Urinary bladder (tissue), 4 donors: ENCODE data around the gene GNAO1. TPM values are rescaled to one million over a fixed set of nuclear protein-coding genes. Genes with fewer than 3 reads are reported as not detected.

Experiments
- DNase-seq: peaks from one replicate; pipeline ENCODE4 v3.0.0-alpha.2; 2015; ENCODE audit errors: extremely low spot score
- H3K27ac ChIP-seq: one replicate; pipeline ENCODE4 v1.5.1; 2013; ENCODE audit warnings: low read depth, mild to moderate bottlenecking, moderate library complexity
- H3K36me3 ChIP-seq: one replicate; pipeline ENCODE4 v1.6.1; 2013; ENCODE audit warnings: mild to moderate bottlenecking, moderate library complexity; ENCODE audit not compliant: insufficient read depth
- H3K4me1 ChIP-seq: one replicate; pipeline ENCODE4 v1.6.1; 2013; ENCODE audit warnings: mild to moderate bottlenecking, moderate library complexity; ENCODE audit not compliant: insufficient read depth
- H3K4me3 ChIP-seq: one replicate; pipeline ENCODE4 v1.5.1; 2013; ENCODE audit warnings: low read depth, low read length
- WGBS: extraction: QIAGEN DNeasy Blood & Tissue Kit; methylation state at CpG from one replicate; pipeline ENCODE4 v1.1.7; 2013; 5-methylcytosine and 5-hydroxymethylcytosine counted together
- polyA plus RNA-seq: library from polyadenylated mRNA; stranded (reverse); fragments of 200-250 nt; gene quantifications from one replicate; pipeline ENCODE4 v1.2.3, GENCODE V29; 2013
- total RNA-seq: library from RNA; depleted of rRNA; stranded (reverse); fragments of >200 nt; gene quantifications from one replicate; pipeline ENCODE4 v1.2.3, GENCODE V29; 2014
- donor health status: healthy with polysubstance abuse.
- donor health status: healthy.

The GNAO1 gene
- total and polyA plus RNA-seq, 2 donors = 4.7 to 31.1 TPM

DNA sequence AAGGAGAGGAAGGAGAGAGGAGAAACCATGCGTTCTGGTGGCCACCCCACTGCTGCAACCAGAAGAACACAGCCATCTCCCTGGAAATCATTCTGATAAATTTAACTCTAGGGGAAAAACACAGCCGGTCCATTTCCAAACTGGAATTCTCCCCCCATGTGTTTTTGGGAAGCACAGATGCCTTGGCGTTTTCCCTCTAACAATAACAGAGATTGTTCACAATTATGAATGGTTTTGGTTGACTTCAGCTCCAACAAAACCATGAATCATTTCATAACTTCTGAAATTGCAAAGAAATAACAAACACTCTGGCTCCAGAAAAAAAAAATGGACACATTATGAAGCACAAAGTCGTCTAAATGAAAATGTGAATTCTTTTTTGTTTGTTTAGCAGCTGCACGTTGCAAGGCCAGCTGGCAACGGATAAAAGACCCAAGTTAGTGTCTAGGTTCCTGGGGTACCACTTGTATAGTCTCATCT is 46.2 kb downstream of the GNAO1 start:
- no peaks in the 10 kb centered on the region for H3K4me1 ChIP-seq
- H3K36me3 ChIP-seq = no peaks in the 10 kb centered on the region
- WGBS = 50% methylated on average over 6 of the region's 6 CpGs
- no peak overlapping the region for H3K27ac ChIP-seq
- DNase-seq = no peak
- H3K4me3 ChIP-seq = no peak overlapping the region

DNA sequence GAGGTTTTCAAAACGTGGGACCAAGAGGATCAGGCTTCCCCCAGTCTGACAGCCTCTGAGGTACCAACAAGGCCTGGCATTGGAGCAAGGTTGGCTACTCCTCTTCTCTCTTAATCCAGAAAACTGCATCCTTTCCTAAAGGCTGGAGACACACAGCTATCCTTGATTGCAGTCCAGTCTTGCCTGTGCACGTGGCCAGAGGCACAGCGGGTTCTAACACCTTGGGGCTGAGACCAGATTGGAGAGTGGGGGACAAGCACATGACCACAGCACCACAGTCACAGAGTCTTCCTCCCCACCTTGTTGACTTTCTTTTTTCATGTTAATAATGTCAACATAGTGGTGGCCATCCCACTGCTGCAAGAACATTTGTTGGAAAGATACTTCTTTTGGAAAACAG is 46.9 kb downstream of the GNAO1 start:
- Histone ChIP-seq H3K36me3 (no peaks in the 10 kb centered on the region), H3K27ac (no peak overlapping the region), H3K4me1 (no peaks in the 10 kb centered on the region), H3K4me3 (no peak overlapping the region)
- no peak for DNase-seq
- WGBS = 48% methylated on average over 3 of the region's 3 CpGs

DNA sequence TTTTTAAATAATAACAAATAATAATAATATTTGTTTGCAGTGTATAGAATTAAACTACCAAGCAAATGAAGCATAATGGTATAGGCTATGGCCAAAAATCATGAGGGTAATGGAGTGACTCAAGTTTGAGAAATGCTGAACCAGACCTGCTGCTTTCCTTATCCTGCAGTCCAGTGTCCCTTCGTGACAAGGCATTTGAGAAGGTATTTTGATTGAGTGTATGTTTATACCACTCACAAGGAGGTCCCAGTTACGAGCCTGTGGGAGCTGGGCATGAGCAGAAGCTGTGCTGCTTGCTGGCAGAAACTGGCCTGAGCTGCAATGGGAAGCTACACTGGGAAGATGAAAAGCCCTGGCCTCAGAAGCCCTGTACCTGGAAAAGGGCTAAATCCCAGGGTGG is 50.3 kb downstream of the GNAO1 start:
- WGBS = 47% methylated on average over 2 of the region's 2 CpGs
- DNase-seq = no peak
- no peak overlapping the region for H3K27ac ChIP-seq
- H3K4me3 ChIP-seq = no peak overlapping the region
- H3K36me3 ChIP-seq = no peaks in the 10 kb centered on the region
- no peaks in the 10 kb centered on the region for H3K4me1 ChIP-seq

DNA sequence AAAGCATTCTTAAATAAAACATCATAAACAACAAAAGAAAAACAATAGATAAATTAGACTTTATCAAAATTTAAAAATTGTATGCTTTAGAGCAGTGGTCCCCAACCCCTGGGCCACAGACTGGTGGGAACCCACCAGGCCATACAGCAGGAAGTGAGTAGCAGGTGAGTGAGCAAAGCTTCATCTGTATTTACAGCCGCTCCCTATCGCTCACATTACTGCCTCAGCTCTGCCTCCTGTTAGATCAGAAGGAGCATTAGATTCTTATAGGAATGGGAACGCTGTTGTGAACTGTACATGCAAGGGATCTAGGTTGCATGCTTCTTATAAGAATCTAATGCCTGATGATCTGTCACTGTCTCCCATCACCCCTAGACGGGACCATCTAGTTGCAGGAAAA is 51.5 kb downstream of the GNAO1 start:
- WGBS = 96% methylated on average over 4 of the region's 4 CpGs
- Histone ChIP-seq H3K4me3 (no peak overlapping the region), H3K4me1 (no peaks in the 10 kb centered on the region)

DNA sequence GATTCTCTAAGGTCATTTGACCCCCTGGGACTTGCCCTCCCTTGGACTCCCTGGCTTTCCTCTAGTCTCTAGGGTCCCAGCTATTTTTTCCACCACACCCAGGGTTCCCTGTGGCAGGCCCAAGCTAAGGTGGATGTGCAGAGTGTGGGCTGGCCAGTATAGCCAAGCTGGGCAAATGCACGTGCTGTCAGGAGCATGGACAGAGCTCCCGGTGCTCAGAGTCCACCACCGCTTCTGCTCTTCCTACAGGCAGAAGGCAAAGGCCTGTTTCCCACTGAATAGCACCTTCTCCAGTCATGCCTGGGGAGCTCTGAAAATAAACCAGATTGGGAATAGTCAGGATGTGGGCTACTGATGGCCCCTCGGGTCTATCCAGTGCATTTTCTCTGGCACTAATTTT is 53.3 kb downstream of the GNAO1 start:
- H3K27ac ChIP-seq = no peak overlapping the region
- H3K36me3 ChIP-seq = no peaks in the 10 kb centered on the region
- H3K4me3 ChIP-seq = no peak overlapping the region
- DNase-seq = no peak
- WGBS = 89% methylated on average over 4 of the region's 4 CpGs
- no peaks in the 10 kb centered on the region for H3K4me1 ChIP-seq

More for the DNA sequence above, 51.5 kb downstream of the GNAO1 start:
- no peak for DNase-seq
- H3K36me3 ChIP-seq = no peaks in the 10 kb centered on the region
- no peak overlapping the region for H3K27ac ChIP-seq

DNA sequence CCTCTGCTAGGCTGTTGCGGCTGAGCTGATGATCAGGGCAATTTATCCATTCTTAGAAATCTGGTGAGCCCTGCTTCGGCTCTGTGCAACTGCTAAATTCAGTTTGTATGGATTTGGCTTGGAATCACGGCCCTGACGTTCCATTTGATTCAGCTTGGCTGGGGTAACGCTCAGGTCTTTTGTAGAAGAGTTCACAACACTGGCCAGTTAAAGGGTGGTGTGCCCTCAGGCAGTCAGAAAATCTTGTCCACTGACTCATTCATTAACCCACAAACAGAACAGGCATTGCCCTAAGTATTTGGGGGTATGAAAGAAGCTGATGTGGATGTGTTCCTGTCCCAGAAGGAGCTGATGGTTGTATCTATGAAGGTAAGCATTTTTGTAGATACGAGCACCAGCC is 53.9 kb downstream of the GNAO1 start:
- Histone ChIP-seq H3K4me3 (no peak overlapping the region), H3K27ac (no peak overlapping the region), H3K4me1 (no peaks in the 10 kb centered on the region), H3K36me3 (no peaks in the 10 kb centered on the region)
- no peak for DNase-seq
- 77% methylated on average over 6 of the region's 6 CpGs for WGBS

DNA sequence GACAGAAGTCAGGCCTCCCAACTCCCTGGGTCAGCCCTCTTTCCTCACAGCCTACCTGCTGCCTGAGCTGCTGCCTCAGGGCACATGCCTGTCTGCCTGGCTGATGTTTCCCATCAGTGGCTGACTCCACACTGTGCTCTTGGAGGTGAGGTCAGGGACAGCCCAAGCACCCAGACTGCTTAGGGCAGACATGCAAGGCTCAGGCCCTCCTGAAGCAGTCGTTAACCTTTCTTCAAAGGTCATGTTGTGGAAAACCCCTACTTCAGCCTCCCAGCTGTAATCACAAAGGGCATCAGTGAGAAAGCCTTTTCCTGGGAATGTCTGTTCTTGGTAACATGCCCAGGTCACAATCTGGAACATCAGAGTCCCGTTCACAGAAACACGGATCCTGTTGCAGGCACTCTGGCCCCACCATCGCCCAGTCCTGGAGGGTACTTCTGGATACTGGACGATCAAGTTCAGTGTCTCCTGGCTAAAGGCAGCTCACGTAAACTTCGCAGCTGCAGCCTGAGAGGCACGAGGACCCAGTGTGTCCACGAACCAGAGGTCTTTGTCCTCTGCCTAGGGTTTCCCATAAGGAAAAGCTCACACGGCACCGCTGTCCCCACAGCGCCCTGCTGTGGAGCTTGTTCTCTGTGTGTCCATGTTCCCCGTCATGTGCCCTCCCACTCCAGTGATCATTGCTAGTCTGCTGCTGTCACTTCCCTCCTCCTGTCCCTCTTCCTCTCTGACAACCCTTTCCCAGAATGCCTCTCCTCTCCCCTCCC is 54.9 kb downstream of the GNAO1 start:
- Histone ChIP-seq H3K4me1 (no peaks in the 10 kb centered on the region), H3K4me3 (no peak overlapping the region), H3K36me3 (no peaks in the 10 kb centered on the region), H3K27ac (no peak overlapping the region)
- 59% methylated on average over 13 of the region's 13 CpGs for WGBS
- no peak for DNase-seq

DNA sequence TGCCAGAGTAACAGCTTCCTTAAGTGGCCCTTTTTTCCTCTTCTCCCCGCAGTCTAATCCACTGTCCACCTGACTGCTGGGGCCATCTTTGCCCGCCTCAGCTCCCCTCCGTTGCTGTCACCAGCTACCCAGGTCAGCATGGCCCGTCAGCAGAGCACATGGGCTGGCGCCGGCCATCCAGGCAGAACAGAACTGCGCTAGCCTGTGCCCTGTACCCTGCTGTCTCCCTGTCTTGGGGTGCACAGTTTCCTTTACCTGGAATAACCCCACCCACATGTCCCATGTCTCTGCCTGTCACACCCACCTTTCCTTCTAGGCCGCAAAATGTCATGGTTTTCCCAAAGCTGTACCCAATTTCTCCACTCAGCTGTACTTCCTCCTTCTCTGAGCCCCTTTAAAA is 55.7 kb downstream of the GNAO1 start:
- WGBS = 98% methylated on average over 8 of the region's 8 CpGs
- H3K27ac ChIP-seq = no peak overlapping the region
- H3K36me3 ChIP-seq = no peaks in the 10 kb centered on the region
- H3K4me3 ChIP-seq = no peak overlapping the region
- DNase-seq = no peak
- no peaks in the 10 kb centered on the region for H3K4me1 ChIP-seq

DNA sequence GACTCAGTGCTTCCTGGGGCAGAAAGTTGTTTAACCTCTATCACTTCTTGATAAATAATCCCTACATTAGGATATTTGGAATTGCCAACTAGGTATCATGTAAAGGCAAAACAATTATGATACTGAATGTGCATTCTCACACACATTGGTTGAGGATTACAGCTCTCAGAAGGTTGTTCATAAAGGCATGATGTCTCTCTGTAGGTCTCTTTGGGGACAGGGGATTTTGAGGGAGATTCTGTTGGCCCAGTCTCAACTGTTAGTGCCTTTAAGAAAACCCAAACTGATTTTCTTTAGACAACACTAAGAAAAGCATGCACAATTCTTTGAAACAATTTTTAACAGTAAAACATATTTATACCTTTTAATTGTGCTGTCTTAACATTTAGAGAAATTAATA is 56.5 kb downstream of the GNAO1 start:
- no peak overlapping the region for H3K27ac ChIP-seq
- H3K4me1 ChIP-seq = no peaks in the 10 kb centered on the region
- no peak overlapping the region for H3K4me3 ChIP-seq
- H3K36me3 ChIP-seq = no peaks in the 10 kb centered on the region
- DNase-seq = no peak

DNA sequence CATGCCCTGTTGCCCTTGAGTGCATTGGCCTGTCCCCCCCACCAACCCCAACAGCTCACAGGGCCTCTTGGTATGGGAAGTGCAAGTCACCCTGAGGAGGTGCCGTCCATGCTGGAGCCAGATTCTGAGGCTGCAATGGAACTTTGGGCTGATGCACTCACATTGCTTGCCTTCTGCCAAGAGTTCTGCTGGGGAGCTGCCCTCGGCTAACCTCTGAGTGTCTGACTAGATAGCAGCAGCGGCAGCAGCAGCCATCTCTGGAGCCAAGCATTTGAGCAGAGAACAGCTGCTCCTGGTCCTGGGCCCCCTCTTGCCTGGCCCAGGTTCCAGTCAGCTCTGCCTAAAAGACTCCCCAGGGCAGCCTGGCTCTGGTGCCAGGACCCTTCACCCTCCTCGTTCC is 61.5 kb downstream of the GNAO1 start:
- H3K36me3 ChIP-seq = no peaks in the 10 kb centered on the region
- H3K27ac ChIP-seq = no peak overlapping the region
- H3K4me3 ChIP-seq = no peak overlapping the region
- WGBS = 30% methylated on average over 4 of the region's 4 CpGs
- no peaks in the 10 kb centered on the region for H3K4me1 ChIP-seq
- DNase-seq = no peak

DNA sequence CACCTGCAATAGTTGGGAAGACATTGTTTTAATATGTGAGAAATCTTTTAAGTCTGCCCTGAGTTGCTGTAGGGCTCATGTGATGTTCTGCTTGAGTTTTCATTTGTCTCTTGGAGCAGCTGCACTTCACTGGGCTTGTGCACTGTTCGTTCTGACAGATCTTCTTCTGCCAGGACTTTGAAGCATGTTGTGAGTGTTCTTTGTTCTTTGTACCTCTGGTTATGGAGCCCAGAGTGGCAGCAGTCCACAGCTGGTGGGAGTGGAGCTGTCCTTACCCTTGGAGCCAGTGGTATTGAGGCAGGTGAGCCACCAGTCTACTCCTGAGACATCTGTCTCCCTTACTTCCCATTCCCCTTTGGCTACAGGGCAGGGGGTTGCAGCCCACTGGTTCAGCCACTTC is 64.6 kb downstream of the GNAO1 start:
- Histone ChIP-seq H3K4me1 (no peaks in the 10 kb centered on the region), H3K4me3 (no peak overlapping the region), H3K27ac (no peak overlapping the region), H3K36me3 (no peaks in the 10 kb centered on the region)
- whole genome bisulfite sequencing = 79% methylated on average over 1 of the region's 1 CpG
- no peak for DNase-seq

DNA sequence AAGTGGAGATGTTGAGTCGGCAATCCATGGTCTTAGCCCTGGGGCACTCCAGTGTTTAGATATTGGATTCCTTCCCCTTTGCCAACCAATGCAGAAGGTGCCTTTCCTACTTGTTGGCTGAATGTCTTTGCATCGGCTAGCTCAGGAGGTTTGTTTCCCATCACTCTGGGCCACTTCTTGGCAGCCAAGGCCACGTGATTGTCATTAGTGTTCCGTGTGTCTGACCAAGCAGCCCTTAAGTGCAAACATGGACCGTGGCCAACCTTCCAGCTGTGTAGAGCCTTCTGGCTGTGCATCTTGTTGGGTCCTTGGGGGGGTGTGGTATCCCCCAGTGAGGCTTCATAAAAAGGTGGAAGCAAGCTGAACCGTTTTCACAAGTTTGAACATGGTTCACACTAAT is 66.0 kb downstream of the GNAO1 start:
- no peak overlapping the region for H3K27ac ChIP-seq
- no peaks in the 10 kb centered on the region for H3K4me1 ChIP-seq
- no peaks in the 10 kb centered on the region for H3K36me3 ChIP-seq
- 43% methylated on average over 6 of the region's 6 CpGs for WGBS
- H3K4me3 ChIP-seq = no peak overlapping the region
- DNase-seq = no peak

DNA sequence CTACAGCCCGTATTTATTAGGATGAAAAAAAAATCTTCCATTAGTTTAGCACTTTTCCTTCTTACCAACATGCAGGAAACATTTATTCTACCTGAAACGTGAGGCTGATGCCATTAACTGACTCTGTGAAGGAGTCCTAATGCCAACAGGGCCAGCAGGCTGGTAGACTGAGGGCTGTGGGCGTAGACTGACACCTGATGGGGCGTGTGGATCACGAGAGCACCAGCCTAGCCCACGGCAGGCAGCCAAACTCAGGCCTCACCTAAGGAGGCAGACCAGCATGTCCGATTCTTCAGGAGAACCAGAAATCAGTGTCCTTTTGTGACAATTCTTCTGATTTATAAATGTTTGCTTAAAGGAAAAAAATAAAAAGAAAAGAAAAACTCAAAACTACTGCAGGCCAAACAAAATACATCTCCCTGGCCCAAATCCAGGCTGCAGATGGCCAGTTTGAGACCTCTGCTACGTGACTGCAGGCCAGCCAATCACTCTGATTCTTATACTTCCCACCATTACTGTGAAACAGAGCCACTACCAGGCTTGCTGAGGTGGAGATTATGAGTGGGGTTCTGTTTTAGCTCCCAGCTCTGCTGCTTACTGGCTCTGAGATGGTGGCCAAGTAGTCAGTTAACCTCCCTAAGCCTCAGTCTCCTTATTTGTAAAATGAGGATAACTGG is 66.5 kb downstream of the GNAO1 start:
- no peak overlapping the region for H3K27ac ChIP-seq
- H3K4me3 ChIP-seq = no peak overlapping the region
- H3K36me3 ChIP-seq = no peaks in the 10 kb centered on the region
- no peak for DNase-seq
- no peaks in the 10 kb centered on the region for H3K4me1 ChIP-seq
- 63% methylated on average over 8 of the region's 8 CpGs for WGBS
